Mesendoderm (in vitro differentiated cells): ENCODE results near the gene FAM161B.

Experiments
- DNase-seq: peaks from one replicate; pipeline ENCODE4 v3.0.0; 2013
- H2AK5ac ChIP-seq: 2 replicates; pipeline ENCODE4 v1.6.1; 2013; ENCODE audit warnings: low read length, inconsistent platforms
- H2BK120ac ChIP-seq: 2 replicates; pipeline ENCODE4 v1.6.1; 2013; ENCODE audit warnings: low read depth, mild to moderate bottlenecking, low read length, moderate library complexity, mixed read lengths
- H2BK15ac ChIP-seq: replicated peaks from 2 replicates; pipeline ENCODE4 v1.6.1; 2013; ENCODE audit warnings: low read depth, mild to moderate bottlenecking, moderate library complexity
- H2BK5ac ChIP-seq: 2 replicates; pipeline ENCODE4 v1.6.1; 2013; ENCODE audit warnings: low read length, inconsistent platforms
- H3K18ac ChIP-seq: 2 replicates; pipeline ENCODE4 v1.6.1; 2013; ENCODE audit warnings: mild to moderate bottlenecking, low read length, mixed read lengths
- H3K23ac ChIP-seq: one replicate; pipeline ENCODE4 v1.6.1; 2013; ENCODE audit warnings: low read length
- H3K27ac ChIP-seq: 2 replicates; pipeline ENCODE4 v1.5.1; 2013; ENCODE audit warnings: low read depth, mild to moderate bottlenecking, inconsistent platforms, low read length, moderate library complexity
- H3K27me3 ChIP-seq: 2 replicates; pipeline ENCODE4 v1.6.1; 2013; ENCODE audit warnings: low read length, control low read depth, mild to moderate bottlenecking, inconsistent platforms; ENCODE audit not compliant: insufficient read depth, poor library complexity
- H3K36me3 ChIP-seq: 2 replicates; pipeline ENCODE4 v1.6.1; 2013; ENCODE audit warnings: low read length, inconsistent platforms; ENCODE audit not compliant: control insufficient read depth, insufficient read depth
- H3K4ac ChIP-seq: one replicate; pipeline ENCODE4 v1.6.1; 2013; ENCODE audit warnings: low read depth, mild to moderate bottlenecking, low read length, moderate library complexity
- H3K4me1 ChIP-seq: 2 replicates; pipeline ENCODE4 v1.6.1; 2013; ENCODE audit warnings: low read depth, low read length, inconsistent platforms; ENCODE audit not compliant: control insufficient read depth
- H3K4me2 ChIP-seq: 2 replicates; pipeline ENCODE4 v1.6.1; 2013; ENCODE audit warnings: low read length
- H3K4me3 ChIP-seq: 2 replicates; pipeline ENCODE4 v1.5.1; 2013; ENCODE audit warnings: mild to moderate bottlenecking, low read length
- H3K56ac ChIP-seq: one replicate; pipeline ENCODE4 v1.6.1; 2013; ENCODE audit warnings: low read length
- H3K79me1 ChIP-seq: 2 replicates; pipeline ENCODE4 v1.6.1; 2013; ENCODE audit warnings: low read length, inconsistent platforms
- H3K79me2 ChIP-seq: 2 replicates; pipeline ENCODE4 v1.6.1; 2013; ENCODE audit warnings: mild to moderate bottlenecking, low read length; ENCODE audit not compliant: control insufficient read depth, insufficient read depth
- H3K9ac ChIP-seq: 2 replicates; pipeline ENCODE4 v1.6.1; 2013; ENCODE audit warnings: low read length, inconsistent platforms
- H4K5ac ChIP-seq: one replicate; pipeline ENCODE4 v1.6.1; 2013; ENCODE audit warnings: low read length
- H4K8ac ChIP-seq: one replicate; pipeline ENCODE4 v1.6.1; 2013; ENCODE audit warnings: low read depth, mild to moderate bottlenecking, control low read depth, low read length, moderate library complexity
- WGBS: extraction: QIAGEN DNeasy Blood & Tissue Kit; methylation state at CpG from one replicate; pipeline ENCODE4 v1.1.7; 2013; ENCODE audit warnings: low lambda C conversion rate, missing lambda C conversion rate; ENCODE audit not compliant: insufficient coverage; ENCODE audit errors: extremely low coverage; 5-methylcytosine and 5-hydroxymethylcytosine counted together

FAM161B gene

GRCh38 chr14:73976125-73976524, 26.2 kb upstream of the FAM161B start:
- no peak overlapping the region for H3K4me2 ChIP-seq
- no peak overlapping the region for H2AK5ac ChIP-seq
- no peaks in the 10 kb centered on the region for H3K79me1 ChIP-seq
- no peak overlapping the region for H3K56ac ChIP-seq
- H3K18ac ChIP-seq, result no peak overlapping the region
- no peak overlapping the region for H4K5ac ChIP-seq
- H3K79me2 ChIP-seq, result no peaks in the 10 kb centered on the region
- H3K4me1 ChIP-seq, result no peaks in the 10 kb centered on the region
- H3K36me3 ChIP-seq, result no peaks in the 10 kb centered on the region
- no peak overlapping the region for H2BK120ac ChIP-seq
- H2BK15ac ChIP-seq, result no peak overlapping the region
- H4K8ac ChIP-seq, result no peak overlapping the region
- H3K9ac ChIP-seq, result no peak overlapping the region
- no peaks in the 10 kb centered on the region for H3K27me3 ChIP-seq
- no peak for DNase-seq
- no peak overlapping the region for H3K4me3 ChIP-seq
- no peak overlapping the region for H3K23ac ChIP-seq
- no peak overlapping the region for H3K27ac ChIP-seq
- H3K4ac ChIP-seq, result no peak overlapping the region
- no CpG with 5 or more reads among the region's 6 CpGs for WGBS
- no peak overlapping the region for H2BK5ac ChIP-seq

GRCh38 chr14:73973497-73973896, 23.6 kb upstream of the FAM161B start:
- no peak overlapping the region for H2BK5ac ChIP-seq
- no peak overlapping the region for H4K5ac ChIP-seq
- H3K79me1 ChIP-seq, result no peaks in the 10 kb centered on the region
- no peaks in the 10 kb centered on the region for H3K27me3 ChIP-seq
- no peak overlapping the region for H3K23ac ChIP-seq
- no peaks in the 10 kb centered on the region for H3K4me1 ChIP-seq
- no peak overlapping the region for H3K56ac ChIP-seq
- no peak overlapping the region for H2BK120ac ChIP-seq
- H3K36me3 ChIP-seq, result no peaks in the 10 kb centered on the region
- H3K4ac ChIP-seq, result no peak overlapping the region
- H3K18ac ChIP-seq, result no peak overlapping the region
- DNase-seq, result no peak
- no peak overlapping the region for H4K8ac ChIP-seq
- no peak overlapping the region for H3K9ac ChIP-seq
- H3K4me2 ChIP-seq, result no peak overlapping the region
- no CpG with 5 or more reads among the region's 2 CpGs for WGBS
- no peak overlapping the region for H3K4me3 ChIP-seq
- no peak overlapping the region for H2AK5ac ChIP-seq
- no peak overlapping the region for H3K27ac ChIP-seq
- H2BK15ac ChIP-seq, result no peak overlapping the region
- no peaks in the 10 kb centered on the region for H3K79me2 ChIP-seq

- Histone ChIP-seq H3K27me3 (no peaks in the 10 kb centered on the region), H3K79me2 (no peaks in the 10 kb centered on the region), H2AK5ac (no peak overlapping the region), H3K23ac (no peak overlapping the region), H4K5ac (no peak overlapping the region), H3K4me3 (no peak overlapping the region), H3K79me1 (no peaks in the 10 kb centered on the region), H2BK120ac (no peak overlapping the region), H3K4ac (no peak overlapping the region), H3K36me3 (no peaks in the 10 kb centered on the region), H3K27ac (no peak overlapping the region), H3K4me2 (no peak overlapping the region), H4K8ac (no peak overlapping the region), H3K56ac (no peak overlapping the region), H2BK5ac (no peak overlapping the region), H3K18ac (no peak overlapping the region), H3K4me1 (no peaks in the 10 kb centered on the region), H3K9ac (no peak overlapping the region), H2BK15ac (no peak overlapping the region)
- WGBS, result no CpG with 5 or more reads among the region's 2 CpGs
- DNase-seq, result no peak
These were observed 19.0 kb upstream of the FAM161B start for GRCh38 chr14:73968885-73969284.

GRCh38 chr14:73965216-73965615, 15.3 kb upstream of the FAM161B start:
- no peaks in the 10 kb centered on the region for H3K4me1 ChIP-seq
- no peak overlapping the region for H4K8ac ChIP-seq
- no peak overlapping the region for H3K4ac ChIP-seq
- H3K23ac ChIP-seq, result no peak overlapping the region
- no peak for DNase-seq
- no peak overlapping the region for H3K18ac ChIP-seq
- no peaks in the 10 kb centered on the region for H3K27me3 ChIP-seq
- no peak overlapping the region for H2BK5ac ChIP-seq
- no peak overlapping the region for H3K27ac ChIP-seq
- H3K56ac ChIP-seq, result no peak overlapping the region
- H3K4me2 ChIP-seq, result no peak overlapping the region
- H3K4me3 ChIP-seq, result no peak overlapping the region
- no peak overlapping the region for H3K9ac ChIP-seq
- H3K79me2 ChIP-seq, result no peaks in the 10 kb centered on the region
- no peaks in the 10 kb centered on the region for H3K79me1 ChIP-seq
- H2AK5ac ChIP-seq, result no peak overlapping the region
- no peak overlapping the region for H2BK120ac ChIP-seq
- H4K5ac ChIP-seq, result no peak overlapping the region
- H2BK15ac ChIP-seq, result no peak overlapping the region
- WGBS, result no CpG with 5 or more reads among the region's 4 CpGs
- H3K36me3 ChIP-seq, result peaks cover 6% of the 10 kb centered on the region

- Histone ChIP-seq H3K27ac (no peak overlapping the region), H2AK5ac (no peak overlapping the region), H3K56ac (no peak overlapping the region), H2BK5ac (no peak overlapping the region), H4K5ac (no peak overlapping the region), H3K4ac (no peak overlapping the region), H2BK120ac (no peak overlapping the region), H3K36me3 (peaks cover 8% of the 10 kb centered on the region), H2BK15ac (no peak overlapping the region), H3K4me2 (no peak overlapping the region), H3K9ac (no peak overlapping the region), H3K79me1 (no peaks in the 10 kb centered on the region), H3K79me2 (no peaks in the 10 kb centered on the region), H3K4me3 (no peak overlapping the region), H3K27me3 (no peaks in the 10 kb centered on the region), H3K4me1 (no peaks in the 10 kb centered on the region), H3K23ac (no peak overlapping the region), H3K18ac (no peak overlapping the region), H4K8ac (no peak overlapping the region)
- DNase-seq, result no peak
- no CpG with 5 or more reads among the region's 12 CpGs for WGBS
These were observed 11.3 kb upstream of the FAM161B start for GRCh38 chr14:73961192-73961591.

- no peak overlapping the region for H2BK5ac ChIP-seq
- H3K36me3 ChIP-seq, result peaks cover 9% of the 10 kb centered on the region
These were observed 8.7 kb upstream of the FAM161B start for GRCh38 chr14:73958591-73958990.

More at GRCh38 chr14:73958591-73958990, 8.7 kb upstream of the FAM161B start:
- Histone ChIP-seq H3K4ac (no peak overlapping the region), H3K56ac (no peak overlapping the region), H3K79me2 (no peaks in the 10 kb centered on the region), H3K27ac (no peak overlapping the region), H3K23ac (no peak overlapping the region), H3K79me1 (no peaks in the 10 kb centered on the region), H2AK5ac (no peak overlapping the region), H3K27me3 (no peaks in the 10 kb centered on the region), H2BK120ac (no peak overlapping the region), H3K9ac (no peak overlapping the region), H3K4me3 (no peak overlapping the region), H2BK15ac (no peak overlapping the region), H3K18ac (no peak overlapping the region), H3K4me1 (no peaks in the 10 kb centered on the region), H4K8ac (no peak overlapping the region), H3K4me2 (no peak overlapping the region), H4K5ac (no peak overlapping the region)
- DNase-seq, result no peak
